ENCODE measurements around the gene GPR25.

Gene GPR25

GRCh38 chr1:200916681-200917080, 43.9 kb downstream of the GPR25 start:
- DNase-seq = no peak

GRCh38 chr1:200917291-200917817, 44.6 kb downstream of the GPR25 start:
- no peak for DNase-seq

GRCh38 chr1:200918006-200918405, 45.2 kb downstream of the GPR25 start:
- no peak for DNase-seq

GRCh38 chr1:200919386-200919785, 46.6 kb downstream of the GPR25 start:
- no peak for DNase-seq

- DNase-seq = no peak
These were observed 48.9 kb downstream of the GPR25 start for GRCh38 chr1:200921571-200922110.

- DNase-seq = no peak
These were observed 49.6 kb downstream of the GPR25 start for GRCh38 chr1:200922406-200922805.

- DNase-seq = no peak
These were observed 50.8 kb downstream of the GPR25 start for GRCh38 chr1:200923601-200924000.

All from hippocampal formation (tissue), 2 donors.